T-helper 22 cell (primary cell): ENCODE results near the gene ZDHHC17.
A peak's percentile ranks its signal among the peaks of the same experiment; 100 is the strongest.

Source experiments
- DNase-seq: peaks from one replicate; pipeline ENCODE4 v3.0.0-alpha.2; 2020; ENCODE audit warnings: low read depth

The ZDHHC17 gene

GRCh38 chr12:76878099-76878898 lies 114.4 kb downstream of the ZDHHC17 start:
- DNase-seq: no peak

GRCh38 chr12:76878899-76879709 lies 115.2 kb downstream of the ZDHHC17 start, which contains the start of gene CSRP2:
TSS of gene CSRP2 (minus strand) at chr12:76879019. CDS start at chr12:76866260, 12,759 bp downstream.
- peak; percentile 32 for DNase-seq

- no peak for DNase-seq
Measured at GRCh38 chr12:76879710-76880518, 116.0 kb downstream of the ZDHHC17 start.

- DNase-seq: no peak
Measured at GRCh38 chr12:76880519-76881023, 116.7 kb downstream of the ZDHHC17 start.

GRCh38 chr12:76881142-76881541 lies 117.2 kb downstream of the ZDHHC17 start:
- DNase-seq: no peak

GRCh38 chr12:76882367-76882766 lies 118.5 kb downstream of the ZDHHC17 start:
- no peak for DNase-seq

GRCh38 chr12:76883151-76883550 lies 119.2 kb downstream of the ZDHHC17 start:
- no peak for DNase-seq

- no peak for DNase-seq
Measured at GRCh38 chr12:76883811-76884210, 119.9 kb downstream of the ZDHHC17 start.

GRCh38 chr12:76888775-76889174 lies 124.9 kb downstream of the ZDHHC17 start:
- DNase-seq: no peak

GRCh38 chr12:76890151-76891143 lies 126.5 kb downstream of the ZDHHC17 start:
- DNase-seq: no peak

GRCh38 chr12:76891609-76892008 lies 127.7 kb downstream of the ZDHHC17 start:
- DNase-seq: no peak

GRCh38 chr12:76895796-76896195 lies 131.9 kb downstream of the ZDHHC17 start:
- no peak for DNase-seq

GRCh38 chr12:76896274-76896673 lies 132.4 kb downstream of the ZDHHC17 start:
- no peak for DNase-seq

GRCh38 chr12:76898442-76898841 lies 134.5 kb downstream of the ZDHHC17 start:
- no peak for DNase-seq

- no peak for DNase-seq
Measured at GRCh38 chr12:76899522-76899921, 135.6 kb downstream of the ZDHHC17 start.

GRCh38 chr12:76901628-76902380 lies 137.9 kb downstream of the ZDHHC17 start:
- DNase-seq: no peak
